Karpas-422 (cell line): ENCODE results near the gene RESF1. TPM values are rescaled to one million over a fixed set of nuclear protein-coding genes. Genes with fewer than 3 reads are reported as not detected.

Source experiments
- total RNA-seq: library from RNA; depleted of rRNA; stranded (reverse); fragments of >200 nt; shearing (Covaris generic); gene quantifications from 2 replicates; pipeline ENCODE4 v1.2.3, GENCODE V29; 2014; ENCODE audit warnings: low replicate concordance; rRNA removed

RESF1 gene
- total RNA-seq, 1 experiment from 2014 or later: 14.0 TPM

Other genes with a start within 250 kb of the RESF1 start
- 1.4 and 1.6 TPM in 2 replicates for gene AMN1, start 230.4 kb upstream of the RESF1 start, total RNA-seq
- gene BICD1, start 147.4 kb downstream of the RESF1 start, total RNA-seq: 39.6 and 55.7 TPM in 2 replicates